GM12892 (cell line): Measurements from ENCODE around the gene ANOS1.

ENCODE experiments used
- DNase-seq: peaks from one replicate; pipeline ENCODE4 v3.0.0; 2011; ENCODE audit not compliant: insufficient read length
- FAIRE-seq: peaks from 2 replicates; lab custom pipeline; 2011; peaks lifted over from hg19 to GRCh38; lab: Jason Lieb, UNC
- POLR2A ChIP-seq: IDR thresholded peaks from 2 replicates; pipeline ENCODE4 v1.6.1; 2011; ENCODE audit warnings: low read depth, low read length, control low read depth
- POLR2AphosphoS5 ChIP-seq: IDR thresholded peaks from 2 replicates; pipeline ENCODE4 v1.6.1; 2011; ENCODE audit warnings: low read depth, low read length, control low read depth
- TAF1 ChIP-seq: IDR thresholded peaks from 2 replicates; pipeline ENCODE4 v1.6.1; 2011; ENCODE audit warnings: low read depth, mild to moderate bottlenecking, control low read depth, low read length, borderline replicate concordance

Gene ANOS1

DNA sequence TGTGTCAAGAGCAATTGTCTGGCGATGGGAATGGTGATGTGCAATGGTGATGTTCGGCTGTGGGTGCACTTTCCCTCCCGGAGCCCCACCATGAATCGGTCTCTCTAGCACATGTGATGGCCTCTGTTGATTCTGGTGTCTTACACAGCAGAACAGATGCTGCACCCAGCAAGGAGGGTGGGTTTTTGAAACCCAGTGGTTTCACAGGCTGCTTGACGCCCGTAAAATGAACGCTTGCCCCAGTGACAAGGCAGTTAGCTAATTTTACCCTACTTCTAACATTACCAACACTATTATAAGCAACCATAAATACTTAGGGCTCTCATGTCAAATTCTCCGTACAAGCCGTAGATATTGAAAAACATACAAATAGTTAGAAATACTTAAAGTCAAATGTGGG lies 5.9 kb upstream of the ANOS1 start:
- no peak for DNase-seq

DNA sequence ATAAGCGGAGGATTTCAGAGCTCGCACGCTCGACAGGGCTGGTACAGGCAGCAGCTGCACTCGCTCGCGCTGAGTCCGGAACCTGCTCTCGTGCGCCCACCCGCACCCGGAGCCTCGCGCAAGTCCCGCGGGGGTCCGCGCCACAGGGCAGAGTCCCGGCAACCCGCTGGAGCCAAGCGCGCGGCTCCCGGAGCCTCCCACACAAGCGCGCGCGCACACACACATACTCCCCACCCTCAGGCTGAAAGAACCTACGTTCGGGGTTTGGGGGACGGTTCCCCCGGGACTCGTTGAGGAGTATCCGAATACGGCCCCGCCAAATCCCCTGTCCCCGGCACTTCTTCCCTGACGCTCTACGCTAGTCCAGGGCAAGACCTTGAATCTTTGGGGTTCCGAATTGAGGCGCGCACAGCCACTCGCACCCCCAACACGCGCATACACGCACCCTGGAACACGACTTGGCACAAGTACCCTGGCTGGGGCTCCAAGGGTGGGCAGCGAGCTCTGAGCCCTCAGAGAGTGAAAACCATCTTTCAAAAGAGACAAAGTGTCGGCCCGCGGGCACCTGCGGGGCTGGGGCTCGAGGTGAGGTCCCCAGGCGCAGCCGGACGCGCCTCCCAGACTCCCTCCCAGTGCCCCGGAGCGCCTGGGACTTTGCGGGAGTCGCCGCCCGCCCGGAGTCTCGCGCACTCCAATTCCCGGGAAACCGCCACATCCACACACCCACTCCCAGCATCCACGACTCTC lies 952 bp downstream of the ANOS1 start:
- DNase-seq (no peak), FAIRE-seq (no peak)
- no peak for TF ChIP-seq TAF1
- no peak for TF ChIP-seq POLR2A
- TF ChIP-seq POLR2AphosphoS5, result no peak

More for the DNA sequence above, 5.9 kb upstream of the ANOS1 start:
- no peak for FAIRE-seq
- no peak for TF ChIP-seq POLR2AphosphoS5
- no peak for TF ChIP-seq POLR2A
- TF ChIP-seq TAF1, result no peak

DNA sequence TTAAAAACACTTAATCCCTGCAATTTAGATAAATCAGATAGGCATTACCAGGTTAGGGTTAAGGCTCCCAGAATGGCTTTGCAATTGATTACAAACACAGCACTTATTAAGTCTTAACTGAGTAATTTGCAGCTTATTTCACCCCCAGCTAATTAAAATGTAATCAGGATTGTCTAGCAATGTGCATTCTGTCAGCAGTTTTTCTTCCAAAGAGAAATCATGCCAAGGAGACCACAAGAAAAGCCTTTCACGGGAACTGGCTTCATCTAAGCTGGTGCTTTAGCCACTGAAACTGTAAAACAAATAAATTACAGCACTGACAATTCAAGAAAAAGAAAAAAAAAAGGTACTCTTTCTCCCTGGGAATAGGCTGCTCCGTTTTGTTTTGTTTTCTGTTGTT lies 2.1 kb downstream of the ANOS1 start:
- TF ChIP-seq POLR2A, result no peak
- TF ChIP-seq TAF1, result no peak
- TF ChIP-seq POLR2AphosphoS5, result no peak
- DNase-seq (no peak), FAIRE-seq (no peak)

DNA sequence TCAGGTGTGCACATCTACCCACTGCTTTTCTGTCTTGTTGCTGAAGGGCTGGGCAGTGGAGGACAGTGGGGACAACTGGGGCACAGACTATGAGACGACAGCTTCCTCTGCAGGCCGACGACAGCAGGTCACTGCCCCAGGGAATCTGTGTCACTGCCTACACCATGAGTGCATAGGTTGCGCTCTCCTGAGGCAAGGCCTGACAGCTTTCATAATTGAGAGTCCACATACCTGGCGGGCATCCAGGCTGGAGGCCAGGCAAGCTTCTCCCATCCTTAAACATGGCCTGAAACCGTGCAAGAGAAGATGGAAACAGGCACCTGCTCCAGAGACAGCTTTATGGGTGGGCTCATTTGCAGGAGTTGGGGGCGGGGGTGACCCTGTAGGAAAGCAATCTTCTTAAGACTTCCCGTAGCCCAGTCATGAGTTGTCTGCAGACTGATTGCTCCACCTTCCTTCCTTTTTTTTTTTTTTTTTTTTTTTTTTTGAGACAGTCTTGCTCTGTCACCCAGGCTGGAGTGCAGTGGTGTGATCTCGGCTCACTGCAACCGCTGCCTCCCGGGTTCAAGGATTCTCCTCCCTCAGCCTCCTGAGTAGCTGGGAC lies 2.9 kb downstream of the ANOS1 start:
- TF ChIP-seq TAF1 (no peak), POLR2AphosphoS5 (no peak), POLR2A (no peak)
- DNase-seq, result no peak
- no peak for FAIRE-seq

DNA sequence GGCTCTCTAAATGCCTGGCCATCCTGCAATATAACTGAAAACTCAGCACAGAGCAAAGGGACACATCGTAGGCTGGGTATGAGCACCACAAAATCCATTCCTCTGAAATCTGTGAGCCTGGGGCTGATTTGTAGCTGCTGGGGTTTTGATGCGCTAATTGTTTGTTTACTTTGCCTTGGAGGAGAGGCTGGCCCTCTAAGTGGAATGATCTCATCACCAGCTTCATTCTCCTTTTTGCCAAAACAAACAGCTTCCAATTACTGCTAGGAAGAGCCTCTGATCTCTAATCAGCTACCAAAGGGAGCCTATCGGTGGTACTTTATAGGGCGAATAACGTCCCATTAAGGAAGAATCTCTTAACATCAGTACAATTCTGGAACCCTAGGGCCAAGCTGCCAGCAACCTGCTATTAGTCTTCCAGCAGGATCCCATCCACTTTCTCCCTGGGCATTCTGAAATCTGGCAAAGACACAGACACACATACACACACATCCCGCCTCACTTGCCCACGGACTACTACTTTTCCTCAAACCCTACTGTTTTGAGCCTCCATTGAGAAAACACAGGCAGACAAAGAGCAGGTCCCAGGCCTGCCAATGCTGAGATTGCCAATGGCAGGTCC lies 5.8 kb downstream of the ANOS1 start:
- FAIRE-seq, result no peak
- DNase-seq, result no peak

DNA sequence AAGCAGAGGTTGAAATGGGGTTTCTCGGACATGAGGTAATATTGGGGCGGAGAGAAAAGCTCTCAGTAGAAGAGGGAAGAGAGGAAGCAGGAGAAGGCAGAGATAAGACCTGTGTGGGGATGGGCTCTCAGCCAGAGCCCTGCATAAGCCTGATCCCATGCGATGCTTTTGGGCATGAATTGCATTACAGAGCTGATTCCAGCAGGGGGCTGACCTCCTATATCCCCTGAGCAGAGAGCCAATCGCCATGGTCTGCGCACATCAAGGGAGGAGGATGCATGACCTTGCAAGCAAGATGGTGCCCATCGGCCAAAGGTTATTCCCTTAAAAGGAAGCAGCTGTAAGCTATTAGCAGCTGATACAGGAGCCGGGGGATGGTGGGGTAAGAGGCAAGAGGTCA lies 7.6 kb downstream of the ANOS1 start:
- DNase-seq (no peak), FAIRE-seq (no peak)
- TF ChIP-seq TAF1, result no peak
- TF ChIP-seq POLR2A, result no peak
- no peak for TF ChIP-seq POLR2AphosphoS5

More for the DNA sequence above, 5.8 kb downstream of the ANOS1 start:
- TF ChIP-seq POLR2AphosphoS5, result no peak
- TF ChIP-seq TAF1, result no peak
- TF ChIP-seq POLR2A, result no peak

DNA sequence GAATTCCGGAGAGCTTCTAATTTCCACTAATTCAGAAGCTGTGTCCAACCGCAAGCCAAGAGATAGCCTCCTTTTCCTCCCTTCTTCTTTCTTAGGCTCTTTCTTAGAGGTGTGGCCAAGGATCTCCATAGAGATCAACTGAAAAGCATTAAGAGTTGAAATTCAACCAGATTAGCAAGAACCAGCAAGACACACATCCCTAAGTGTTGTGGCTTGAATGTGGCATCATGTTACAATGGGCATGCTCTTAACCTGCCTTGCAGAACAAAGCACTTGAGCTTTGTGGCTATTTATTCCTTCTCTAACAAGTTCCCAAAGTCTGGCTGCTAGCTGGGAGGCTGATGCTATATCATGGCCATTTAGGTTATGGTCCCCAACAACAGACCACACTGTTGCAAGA lies 10.4 kb downstream of the ANOS1 start:
- DNase-seq, result no peak
- TF ChIP-seq TAF1 (no peak), POLR2AphosphoS5 (no peak), POLR2A (no peak)
- FAIRE-seq, result no peak

DNA sequence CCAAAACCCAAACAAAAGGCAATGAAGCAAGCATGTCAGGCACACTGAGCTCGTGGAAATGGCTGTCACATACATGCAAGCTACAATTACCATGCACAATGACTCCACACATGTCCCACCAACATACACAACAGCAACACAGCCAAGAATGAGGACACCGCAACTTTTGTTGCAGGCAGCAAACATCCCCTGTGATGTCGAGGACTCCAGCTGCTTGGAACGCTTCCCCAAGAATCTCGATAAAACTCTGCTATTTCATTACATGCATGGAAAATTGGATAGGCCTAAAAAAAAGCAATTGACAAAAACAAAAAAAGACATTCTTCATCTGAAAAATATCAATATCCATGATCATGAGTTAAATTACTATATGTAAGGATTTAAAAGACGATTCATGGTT lies 11.8 kb downstream of the ANOS1 start:
- DNase-seq, result no peak
- FAIRE-seq, result no peak

DNA sequence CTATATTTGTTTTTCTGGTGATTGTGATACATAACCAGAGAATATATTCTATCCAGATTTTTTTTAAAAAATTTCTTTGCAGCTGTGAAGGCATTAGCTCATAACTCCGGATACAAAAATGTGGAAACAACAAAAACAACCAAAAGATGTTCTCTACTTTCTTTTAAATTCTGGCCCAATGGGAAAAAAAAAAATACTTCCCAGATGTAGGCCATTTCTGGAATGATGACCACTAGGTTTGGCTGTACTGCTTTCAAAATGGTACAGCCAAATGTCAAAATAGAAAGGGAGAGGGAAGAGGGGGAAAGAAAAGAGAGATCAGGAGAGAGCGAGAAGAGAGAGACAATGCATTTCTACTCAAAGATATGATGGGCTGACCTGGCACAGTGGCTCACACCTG lies 14.6 kb downstream of the ANOS1 start:
- FAIRE-seq (no peak), DNase-seq (no peak)
- TF ChIP-seq TAF1 (no peak), POLR2A (no peak), POLR2AphosphoS5 (no peak)

More for the DNA sequence above, 11.8 kb downstream of the ANOS1 start:
- TF ChIP-seq TAF1, result no peak
- no peak for TF ChIP-seq POLR2A
- TF ChIP-seq POLR2AphosphoS5, result no peak

DNA sequence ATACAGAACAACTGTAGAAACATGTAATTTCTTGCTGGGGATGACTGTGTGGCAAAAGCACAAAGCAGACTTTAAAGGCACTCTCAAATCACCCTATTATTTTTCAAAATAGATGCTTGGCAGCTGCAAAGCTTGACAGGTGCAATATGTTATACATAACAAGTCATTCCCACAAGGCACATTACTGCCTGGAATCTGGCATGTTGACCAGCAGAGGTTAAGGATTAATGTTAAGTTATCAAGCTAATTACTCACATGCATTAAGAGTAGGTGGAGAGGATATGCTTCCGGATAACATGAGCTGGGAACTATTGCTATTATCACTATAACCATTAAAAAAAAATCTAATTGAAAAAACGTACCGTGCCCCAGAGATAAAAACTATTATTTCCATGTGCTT lies 17.8 kb downstream of the ANOS1 start:
- FAIRE-seq (no peak), DNase-seq (no peak)
- no peak for TF ChIP-seq TAF1

DNA sequence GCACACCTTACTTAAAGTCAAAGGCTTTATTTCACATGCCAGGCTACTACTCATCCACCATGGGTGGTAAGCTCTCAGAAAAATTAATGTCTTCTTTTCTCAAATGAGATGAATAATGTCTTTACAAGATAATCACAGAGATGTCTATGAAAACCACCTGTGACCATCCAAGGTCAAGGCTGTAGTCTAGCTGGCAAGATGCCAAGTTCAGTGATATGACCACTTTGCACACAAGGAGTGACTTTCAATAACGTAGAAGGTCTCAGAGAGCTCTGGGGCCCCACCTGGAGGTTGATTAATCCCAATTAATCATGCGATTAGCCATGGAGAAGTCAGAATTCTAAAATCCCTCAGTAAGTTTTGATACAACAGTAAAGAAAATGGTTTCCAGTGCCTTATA lies 20.5 kb downstream of the ANOS1 start:
- DNase-seq, result no peak
- FAIRE-seq, result no peak
- TF ChIP-seq POLR2A (no peak), TAF1 (no peak)

DNA sequence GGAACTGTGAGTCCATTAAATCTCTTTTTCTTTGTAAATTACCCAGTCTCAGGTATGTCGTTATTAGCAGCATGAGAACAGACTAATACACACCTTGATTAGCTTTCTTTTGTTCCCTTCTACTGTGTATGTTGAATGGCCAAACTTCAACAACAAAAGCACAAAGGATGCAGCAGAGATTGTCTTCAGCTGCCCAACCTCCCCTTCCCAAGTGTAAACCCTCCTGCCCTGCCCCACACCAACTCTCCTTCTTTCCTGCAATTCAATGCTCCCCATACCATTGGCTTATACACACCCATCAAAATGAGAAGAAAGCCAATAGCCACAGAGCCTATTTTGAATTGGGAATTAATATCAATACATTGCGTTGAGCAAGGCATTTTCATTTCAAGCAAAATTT lies 27.8 kb downstream of the ANOS1 start:
- DNase-seq (no peak), FAIRE-seq (no peak)
- TF ChIP-seq POLR2AphosphoS5 (no peak), TAF1 (no peak), POLR2A (no peak)
